CD1c-positive myeloid dendritic cell (primary cell): ENCODE measurements around the gene RDH11.

Experiments
- DNase-seq: peaks from one replicate; pipeline ENCODE4 v3.0.0-alpha.2; 2016; ENCODE audit errors: extremely low spot score

The RDH11 gene

DNA sequence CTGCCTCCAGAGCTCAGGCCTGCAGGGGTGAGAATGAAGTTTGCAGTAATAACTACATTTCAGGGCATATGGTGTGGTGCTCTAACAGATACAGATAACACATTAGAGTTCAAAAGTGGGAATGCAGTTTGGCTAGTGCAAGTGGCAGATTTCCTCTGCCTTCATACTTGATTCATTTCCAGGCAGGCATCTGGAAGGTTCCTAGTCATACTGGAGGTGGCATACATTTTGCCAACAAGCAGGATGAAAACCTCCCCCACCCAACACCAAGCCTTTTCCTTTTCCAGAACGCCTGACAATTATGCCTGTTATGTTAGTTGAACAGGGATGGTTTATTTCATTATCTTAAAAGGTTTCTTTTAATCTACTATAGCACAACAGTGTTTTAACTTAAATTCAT lies 45.4 kb downstream of the RDH11 start:
- DNase-seq = no peak

GRCh38 chr14:67646131-67646530 lies 49.4 kb downstream of the RDH11 start:
- DNase-seq = no peak

GRCh38 chr14:67645414-67645813 lies 50.1 kb downstream of the RDH11 start:
- no peak for DNase-seq

GRCh38 chr14:67644428-67644827 lies 51.1 kb downstream of the RDH11 start:
- no peak for DNase-seq

GRCh38 chr14:67643713-67644112 lies 51.9 kb downstream of the RDH11 start:
- no peak for DNase-seq

GRCh38 chr14:67641902-67642749 lies 53.4 kb downstream of the RDH11 start:
- DNase-seq = no peak

- DNase-seq = no peak
Observed at GRCh38 chr14:67641480-67641879, 54.1 kb downstream of the RDH11 start.

GRCh38 chr14:67638642-67639041 lies 56.9 kb downstream of the RDH11 start:
- DNase-seq = no peak

- no peak for DNase-seq
Observed at GRCh38 chr14:67636361-67636919, 59.1 kb downstream of the RDH11 start.

DNA sequence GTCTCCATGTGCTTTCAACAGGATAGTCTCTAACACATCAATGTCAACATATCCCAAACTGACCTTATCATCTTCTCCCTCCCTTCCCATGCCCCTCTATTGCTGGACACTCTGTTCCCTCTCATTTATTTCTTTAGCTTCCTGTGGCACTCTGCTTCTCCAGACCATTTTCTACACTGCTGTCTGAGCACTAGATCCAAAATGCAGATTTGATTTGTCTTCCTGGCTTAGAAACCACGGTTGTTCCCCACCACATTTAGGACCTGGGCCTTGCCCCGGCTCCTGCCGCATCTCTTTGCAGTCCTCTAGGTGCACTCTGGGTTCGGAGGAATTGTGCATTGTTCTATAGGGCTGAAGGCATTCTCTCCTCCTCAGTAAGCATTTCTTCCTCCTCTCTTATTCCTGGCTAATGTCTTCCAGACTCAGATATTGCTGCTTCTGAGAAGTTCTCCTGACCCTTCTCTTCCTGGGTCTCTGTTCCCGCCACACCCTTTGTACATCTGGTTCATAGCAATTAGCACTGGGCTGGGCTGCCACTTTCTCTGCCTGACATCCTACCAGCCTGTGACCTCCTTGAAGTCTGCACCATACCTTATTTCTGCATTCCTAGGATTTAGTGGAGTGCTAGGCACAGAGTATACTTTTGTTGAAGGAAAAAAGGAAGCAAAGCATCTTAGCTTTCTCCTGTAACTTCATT lies 62.0 kb downstream of the RDH11 start:
- DNase-seq = no peak

DNA sequence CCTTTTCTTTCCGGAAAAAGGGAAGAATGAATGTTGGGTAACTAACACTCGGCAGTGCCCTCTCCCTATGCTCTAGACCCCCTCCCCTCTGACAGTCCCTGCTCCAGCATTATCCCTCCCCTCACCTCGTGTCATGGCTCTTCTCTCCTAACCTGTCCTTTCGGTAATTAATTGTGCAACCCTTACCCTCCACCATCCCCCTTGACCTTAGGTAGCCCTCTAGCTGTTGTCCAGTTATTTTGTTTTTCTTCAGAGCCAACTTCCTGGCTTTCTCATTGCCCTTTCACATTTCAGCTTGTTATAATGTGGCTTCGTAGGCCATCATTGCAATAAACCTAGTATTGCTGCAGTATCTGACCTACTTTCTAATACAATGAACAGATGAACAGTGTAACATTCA lies 64.6 kb downstream of the RDH11 start:
- DNase-seq = no peak

GRCh38 chr14:67630186-67630585 lies 65.4 kb downstream of the RDH11 start:
- DNase-seq = no peak

- DNase-seq = no peak
Observed at GRCh38 chr14:67627519-67627918, 68.0 kb downstream of the RDH11 start.
